Measurements from ENCODE around the gene MPO.

MPO gene

DNA sequence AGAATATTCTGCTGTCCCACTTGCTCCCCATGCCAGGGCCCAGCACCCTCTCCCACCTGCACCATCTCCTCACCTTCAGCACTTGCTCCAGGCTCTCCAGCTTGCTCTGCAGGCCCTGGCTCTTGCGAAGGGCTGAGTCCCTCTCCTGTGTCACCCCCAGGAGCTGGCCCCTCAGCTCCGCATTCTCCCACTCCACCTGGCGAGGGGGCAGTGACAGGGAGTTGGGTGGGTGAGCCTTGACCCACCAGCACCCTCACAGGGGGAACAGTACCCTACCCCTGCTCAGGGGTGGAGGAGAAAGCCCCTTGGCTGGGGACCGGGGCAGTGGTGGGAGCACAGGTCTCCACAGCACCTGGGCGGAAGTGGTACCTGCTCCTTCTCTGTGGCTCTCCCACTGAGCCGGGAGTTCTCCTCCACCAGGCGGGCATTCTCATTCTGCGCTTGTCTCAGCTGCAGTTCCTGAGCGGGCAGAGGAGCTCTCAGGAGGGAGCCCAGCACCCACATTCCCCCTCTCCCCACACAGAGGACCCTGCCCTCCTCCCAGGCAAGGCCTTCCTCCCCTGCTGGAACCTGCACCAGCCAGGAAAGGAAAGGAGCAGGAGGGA lies 41.9 kb upstream of the MPO start:
- DNase-seq (ENCODE audit: insufficient read length, low spot score), result no peak
- TF ChIP-seq CTCF (IDR thresholded peaks at IDR 0.05; ENCODE audit: insufficient read depth, missing control alignments), result no peak
- FAIRE-seq, result no peak

DNA sequence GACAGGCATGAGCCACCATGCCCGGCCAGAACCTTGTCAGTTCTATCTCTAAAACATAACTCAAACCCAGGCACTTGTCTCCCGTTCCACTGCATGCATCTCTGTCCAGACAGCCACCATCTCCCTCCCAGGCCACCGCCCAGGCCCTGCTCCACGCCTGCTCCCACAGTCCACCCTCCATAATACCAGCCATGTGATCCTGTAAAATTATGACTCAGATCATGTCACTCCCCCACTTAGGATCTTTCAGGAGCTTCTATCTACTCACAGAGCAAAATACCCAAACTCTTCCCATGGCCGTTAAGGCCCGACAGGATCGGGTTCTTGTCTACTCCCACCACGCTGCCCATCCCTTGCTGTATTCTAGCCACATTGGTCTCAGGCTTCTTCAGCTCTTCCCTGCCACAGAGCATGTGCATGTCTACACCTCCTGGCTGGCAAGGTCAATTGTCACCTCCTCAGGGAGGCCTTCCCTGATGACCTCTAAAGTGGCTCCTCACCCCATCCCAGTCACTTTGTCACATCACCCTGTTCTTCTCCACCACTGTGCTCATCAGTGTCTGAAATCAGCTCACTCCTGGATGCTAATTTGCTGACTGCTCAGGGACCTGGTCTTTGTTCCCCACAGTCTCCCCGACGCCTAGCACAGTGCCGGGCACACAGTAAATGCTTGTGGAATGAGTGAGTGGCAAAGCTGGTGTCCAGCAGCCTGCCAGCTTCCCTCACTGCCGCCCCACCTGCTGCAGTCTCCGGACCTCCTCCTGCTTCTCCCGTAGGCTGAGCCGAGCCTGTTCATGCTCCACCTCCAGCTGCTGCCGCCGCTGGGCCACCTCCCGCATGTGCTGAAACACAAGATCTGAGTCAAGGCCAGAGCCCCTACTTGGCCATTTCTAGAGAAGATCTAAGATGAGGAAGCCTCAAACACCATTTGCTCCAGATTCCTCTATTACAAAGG lies 41.1 kb upstream of the MPO start:
- DNase-seq (ENCODE audit: insufficient read length, low spot score) (no peak), FAIRE-seq (no peak)
- no peak for TF ChIP-seq CTCF (IDR thresholded peaks at IDR 0.05; ENCODE audit: insufficient read depth, missing control alignments)

DNA sequence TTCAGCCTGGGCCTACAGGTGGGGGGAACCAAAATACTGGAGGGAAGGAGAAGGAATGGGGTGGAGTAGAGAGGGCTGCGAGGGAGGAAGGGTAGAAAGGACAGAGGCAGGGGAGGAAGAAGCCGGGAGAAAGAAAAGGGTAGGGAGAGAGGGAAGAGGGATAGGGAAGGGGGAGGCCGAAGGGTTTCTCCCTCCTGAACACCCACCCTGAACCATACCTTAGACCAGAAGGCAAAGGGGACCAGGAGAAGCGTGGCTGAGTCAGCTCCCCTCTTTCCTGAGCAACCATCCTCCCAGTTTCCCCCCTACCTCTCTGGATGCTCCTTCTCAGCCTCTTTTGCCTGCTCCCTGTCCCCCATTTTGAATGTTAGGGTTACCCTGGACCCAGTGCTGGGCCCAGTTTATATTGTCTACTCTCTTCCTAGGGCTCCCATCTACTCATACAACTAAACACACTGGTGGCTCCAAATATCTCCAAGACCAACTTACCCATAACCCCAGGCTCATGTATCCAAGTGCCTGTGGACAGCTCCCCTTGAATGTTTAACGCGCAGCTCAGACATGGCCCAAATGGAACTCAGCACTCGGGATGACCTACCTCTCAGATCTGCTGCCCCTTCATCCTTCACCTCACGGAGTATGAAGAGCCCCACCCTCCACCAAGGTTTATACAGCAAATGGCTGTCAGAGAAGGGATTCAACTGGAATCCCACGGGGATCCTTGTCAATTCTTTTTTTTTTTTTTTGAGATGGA lies 40.0 kb upstream of the MPO start:
- no peak for TF ChIP-seq CTCF (IDR thresholded peaks at IDR 0.05; ENCODE audit: insufficient read depth, missing control alignments)
- FAIRE-seq (no peak), DNase-seq (ENCODE audit: insufficient read length, low spot score) (no peak)

DNA sequence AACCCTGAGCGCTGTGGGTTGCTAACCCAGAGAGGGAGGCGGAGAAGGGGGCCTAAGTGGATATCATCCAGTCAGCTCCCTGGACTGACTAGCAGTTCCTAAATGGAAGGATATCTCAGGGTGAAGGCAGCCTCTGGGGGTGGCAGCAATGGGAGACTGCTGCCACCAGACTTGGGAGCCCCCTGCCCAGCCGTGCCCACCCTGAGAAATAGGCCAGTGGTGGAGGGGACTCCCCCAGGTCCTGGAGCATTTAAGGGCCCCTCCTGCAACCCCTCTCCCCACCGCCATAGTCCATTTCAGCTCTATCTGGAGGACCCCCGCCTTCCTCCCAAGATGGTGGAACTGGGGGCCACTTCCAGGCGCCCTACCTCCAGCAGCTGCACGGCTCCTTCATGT lies 39.4 kb upstream of the MPO start:
- no peak for DNase-seq (ENCODE audit: insufficient read length, low spot score)
- no peak for FAIRE-seq
- no peak for TF ChIP-seq CTCF (IDR thresholded peaks at IDR 0.05; ENCODE audit: insufficient read depth, missing control alignments)

GRCh38 chr17:58319173-58320162 lies 38.7 kb upstream of the MPO start:
- no peak for FAIRE-seq
- no peak for TF ChIP-seq CTCF (IDR thresholded peaks at IDR 0.05; ENCODE audit: insufficient read depth, missing control alignments)

GRCh38 chr17:58318627-58319172 lies 38.0 kb upstream of the MPO start:
- no peak for DNase-seq (ENCODE audit: insufficient read length, low spot score)
- TF ChIP-seq CTCF (IDR thresholded peaks at IDR 0.05; ENCODE audit: insufficient read depth, missing control alignments), result no peak
- FAIRE-seq, result no peak

More at GRCh38 chr17:58319173-58320162, 38.7 kb upstream of the MPO start:
- no peak for DNase-seq (ENCODE audit: insufficient read length, low spot score)
